Right atrium auricular region (tissue), 2 donors: Measurements from ENCODE around the gene PACSIN2. TPM values are rescaled to one million over a fixed set of nuclear protein-coding genes. Genes with fewer than 3 reads are reported as not detected.

Experiments used
- DNase-seq: peaks from one replicate; pipeline ENCODE4 v3.0.0-alpha.2; 2019; ENCODE audit warnings: low spot score
- H3K27ac ChIP-seq, 2 donors: fragments of 200-600 bp; sonication (generic); 1 replicate in 1 of 2; 2 replicates in 1 of 2; pipeline ENCODE4 v1.5.1; 2016 to 2019
- H3K27me3 ChIP-seq, 2 donors: fragments of 200-600 bp; sonication (generic); one replicate each; pipeline versions ENCODE4 v1.5.1 to v1.6.0; 2017 to 2019
- H3K36me3 ChIP-seq: fragments of 200-600 bp; sonication (generic); one replicate; pipeline ENCODE4 v1.5.1; 2016
- H3K4me1 ChIP-seq, 2 donors: fragments of 200-600 bp; sonication (generic); one replicate each; pipeline versions ENCODE4 v1.5.1 to v1.6.0; 2017 to 2019
- H3K4me3 ChIP-seq, 2 donors: fragments of 200-600 bp; sonication (generic); 1 replicate in 1 of 2; 2 replicates in 1 of 2; pipeline ENCODE4 v1.5.1; 2017 to 2019; ENCODE audit warnings: mild to moderate bottlenecking in 1 of 2, moderate library complexity in 1 of 2
- H3K9me3 ChIP-seq, 2 donors: fragments of 200-600 bp; sonication (generic); one replicate each; pipeline ENCODE4 v1.5.1; 2019
- CTCF ChIP-seq, 2 donors: fragments of 200-600 bp; sonication (generic); IDR thresholded peaks; one replicate each; pipeline ENCODE4 v1.5.1; 2019; ENCODE audit warnings: antibody characterized with exemption in 2 of 2
- total RNA-seq, 2 donors: library from RNA; depleted of rRNA; stranded (reverse); fragments of >200 nt; gene quantifications; one replicate each; pipeline ENCODE4 v1.1.0, GENCODE V29; 2016

The PACSIN2 gene
- total RNA-seq, 2 donors from 2014 or later = 66.3 to 89.8 TPM

- no peaks in the 10 kb centered on the region for H3K9me3 ChIP-seq
- H3K27ac ChIP-seq = no peak overlapping the region
- no peak for DNase-seq
- peaks cover 0 to 83% of the 10 kb centered on the region in 2 donors for H3K4me1 ChIP-seq
- H3K36me3 ChIP-seq = no peaks in the 10 kb centered on the region
- no peaks in the 10 kb centered on the region for H3K27me3 ChIP-seq
- no peak overlapping the region for H3K4me3 ChIP-seq
- no peak for TF ChIP-seq CTCF (IDR thresholded peaks at IDR 0.05)
Observed at GRCh38 chr22:42915980-42916765, 98.8 kb downstream of the PACSIN2 start.

GRCh38 chr22:42914511-42915076, 100.4 kb downstream of the PACSIN2 start:
- Histone ChIP-seq H3K4me1 (peaks cover 0 to 83% of the 10 kb centered on the region in 2 donors), H3K36me3 (no peaks in the 10 kb centered on the region), H3K9me3 (no peaks in the 10 kb centered on the region), H3K27ac (no peak overlapping the region), H3K4me3 (no peak overlapping the region), H3K27me3 (no peaks in the 10 kb centered on the region)
- no peak for DNase-seq
- TF ChIP-seq CTCF (IDR thresholded peaks at IDR 0.05) = no peak

GRCh38 chr22:42913874-42914510, 101.0 kb downstream of the PACSIN2 start:
- TF ChIP-seq CTCF (IDR thresholded peaks at IDR 0.05) = no peak
- H3K9me3 ChIP-seq = no peaks in the 10 kb centered on the region
- DNase-seq = no peak
- no peaks in the 10 kb centered on the region for H3K27me3 ChIP-seq
- H3K4me1 ChIP-seq = peaks cover 0 to 84% of the 10 kb centered on the region in 2 donors
- no peak overlapping the region for H3K27ac ChIP-seq
- no peaks in the 10 kb centered on the region for H3K36me3 ChIP-seq
- H3K4me3 ChIP-seq = no peak overlapping the region

- no peaks in the 10 kb centered on the region for H3K27me3 ChIP-seq
- H3K36me3 ChIP-seq = no peaks in the 10 kb centered on the region
- peaks cover 0 to 85% of the 10 kb centered on the region in 2 donors for H3K4me1 ChIP-seq
- no peaks in the 10 kb centered on the region for H3K9me3 ChIP-seq
- TF ChIP-seq CTCF (IDR thresholded peaks at IDR 0.05) = no peak
- no peak for DNase-seq
- no peak overlapping the region for H3K4me3 ChIP-seq
- peak overlapping the region in 1 of 2 donors; percentile 87 for H3K27ac ChIP-seq
Observed at GRCh38 chr22:42912059-42912458, 102.9 kb downstream of the PACSIN2 start.

GRCh38 chr22:42910221-42910942, 104.6 kb downstream of the PACSIN2 start:
- Histone ChIP-seq H3K4me1 (peaks cover 0 to 89% of the 10 kb centered on the region in 2 donors), H3K9me3 (no peaks in the 10 kb centered on the region), H3K27me3 (no peaks in the 10 kb centered on the region), H3K27ac (peak overlapping the region; percentile 74 to 87), H3K36me3 (no peaks in the 10 kb centered on the region), H3K4me3 (no peak overlapping the region)
- no peak for DNase-seq
- peak in 1 of 2 donors; percentile 53 for TF ChIP-seq CTCF (IDR thresholded peaks at IDR 0.05)
